Natural killer cell treated with Interleukin-12 subunit alpha and Interleukin-12 subunit beta and Interleukin-15 and Interleukin-18, amount 100 ng/mL, for 72 hours (primary cell): ENCODE results near the gene GRK6. TPM values are rescaled to one million over a fixed set of nuclear protein-coding genes. Genes with fewer than 3 reads are reported as not detected.
A peak's percentile ranks its signal among the peaks of the same experiment; 100 is the strongest.

Experiments used
- ATAC-seq, 2 donors: fragments of 150-1000 bp; cut with Tn5 transposase in 1 of 2; sonication (Bioruptor Pico), chemical (Tn5 transposase) in 1 of 2; 2 replicates each; pipeline ENCODE4 v1.10.0; 2021
- DNase-seq: peaks from one replicate; pipeline ENCODE4 v3.0.0; 2022; ENCODE audit warnings: low spot score
- H3K27ac Mint-ChIP-seq, 2 donors: 1 replicate in 1 of 2; 2 replicates in 1 of 2; pipeline ENCODE4 v1.8.0; 2022; ENCODE audit warnings: mixed read lengths in 2 of 2, mild to moderate bottlenecking in 1 of 2, moderate library complexity in 1 of 2
- H3K27me3 Mint-ChIP-seq, 2 donors: 1 replicate in 1 of 2; 2 replicates in 1 of 2; pipeline ENCODE4 v1.8.0; 2022; ENCODE audit warnings: mixed read lengths in 2 of 2
- H3K36me3 Mint-ChIP-seq: one replicate; pipeline ENCODE4 v1.8.0; 2022; ENCODE audit warnings: mixed read lengths
- H3K4me1 Mint-ChIP-seq, 2 donors: 1 replicate in 1 of 2; 2 replicates in 1 of 2; pipeline ENCODE4 v1.8.0; 2022; ENCODE audit warnings: low read depth in 2 of 2, mixed read lengths in 2 of 2, mild to moderate bottlenecking in 1 of 2
- H3K4me3 Mint-ChIP-seq: one replicate; pipeline ENCODE4 v1.8.0; 2022; ENCODE audit warnings: mixed read lengths
- H3K9me3 Mint-ChIP-seq: 2 replicates; pipeline ENCODE4 v1.8.0; 2022; ENCODE audit warnings: mixed read lengths
- total RNA-seq, 2 donors: library from RNA; stranded (reverse); gene quantifications; one replicate each; pipeline ENCODE4 v1.2.3, GENCODE V29; 2022

Gene GRK6
- total RNA-seq, 2 donors from 2014 or later, result 58.1 to 113 TPM

DNA sequence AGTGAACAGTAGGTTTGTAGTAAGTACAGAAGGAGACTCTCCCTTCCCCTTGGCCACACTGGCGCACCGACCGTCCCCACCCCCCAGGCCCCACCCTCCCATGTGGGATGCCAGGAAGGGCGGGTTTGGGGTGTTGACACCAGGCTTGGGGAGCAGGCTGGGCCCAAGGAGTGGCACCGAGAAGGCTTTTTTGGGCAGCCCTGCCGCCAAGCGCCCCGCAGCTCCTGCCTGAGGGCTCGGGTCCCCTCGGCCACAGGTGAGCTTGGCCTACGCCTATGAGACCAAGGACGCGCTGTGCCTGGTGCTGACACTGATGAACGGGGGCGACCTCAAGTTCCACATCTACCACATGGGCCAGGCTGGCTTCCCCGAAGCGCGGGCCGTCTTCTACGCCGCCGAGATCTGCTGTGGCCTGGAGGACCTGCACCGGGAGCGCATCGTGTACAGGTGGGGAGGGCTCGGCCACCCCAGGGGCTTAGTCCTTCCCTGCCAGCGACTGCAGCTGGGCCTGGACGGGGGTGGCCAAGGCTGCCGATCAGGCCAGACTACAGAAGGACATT is 7.3 kb downstream of the GRK6 start:
- H3K36me3 Mint-ChIP-seq, result peaks cover 5% of the 10 kb centered on the region
- DNase-seq (no peak), ATAC-seq (no peak)
- no peaks in the 10 kb centered on the region for H3K27me3 Mint-ChIP-seq
- no peaks in the 10 kb centered on the region for H3K9me3 Mint-ChIP-seq
- H3K4me1 Mint-ChIP-seq, result peaks cover 35 to 44% of the 10 kb centered on the region in 2 donors
- H3K4me3 Mint-ChIP-seq, result no peak overlapping the region
- peak overlapping the region; percentile 21 to 62 for H3K27ac Mint-ChIP-seq

DNA sequence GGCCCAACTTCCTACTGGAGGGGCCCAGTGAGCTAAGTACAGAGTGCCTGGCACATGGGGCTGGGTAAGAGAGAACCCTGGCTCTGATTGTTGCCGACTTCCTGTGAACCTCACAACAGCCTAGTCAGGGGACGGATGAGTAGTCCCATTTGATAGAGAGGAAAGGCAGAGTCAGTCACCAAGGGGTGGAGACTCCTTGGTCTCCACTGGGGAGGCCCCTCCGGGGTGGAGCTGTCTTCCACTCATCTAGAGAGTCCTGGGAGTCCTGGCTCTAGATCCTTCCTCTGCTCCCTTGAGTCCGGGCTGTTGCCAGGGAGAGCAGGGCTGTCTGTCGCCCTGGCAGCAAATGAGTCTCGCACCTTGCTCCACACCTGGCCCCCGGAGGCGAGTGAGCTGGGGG is 8.0 kb downstream of the GRK6 start:
- no peaks in the 10 kb centered on the region for H3K27me3 Mint-ChIP-seq
- no peak overlapping the region for H3K4me3 Mint-ChIP-seq
- DNase-seq (peak; percentile 74), ATAC-seq (peak; percentile 70 to 82)
- peaks cover 5% of the 10 kb centered on the region for H3K36me3 Mint-ChIP-seq
- H3K27ac Mint-ChIP-seq, result peak overlapping the region; percentile 21 to 62
- no peaks in the 10 kb centered on the region for H3K9me3 Mint-ChIP-seq
- H3K4me1 Mint-ChIP-seq, result peaks cover 28 to 38% of the 10 kb centered on the region in 2 donors

DNA sequence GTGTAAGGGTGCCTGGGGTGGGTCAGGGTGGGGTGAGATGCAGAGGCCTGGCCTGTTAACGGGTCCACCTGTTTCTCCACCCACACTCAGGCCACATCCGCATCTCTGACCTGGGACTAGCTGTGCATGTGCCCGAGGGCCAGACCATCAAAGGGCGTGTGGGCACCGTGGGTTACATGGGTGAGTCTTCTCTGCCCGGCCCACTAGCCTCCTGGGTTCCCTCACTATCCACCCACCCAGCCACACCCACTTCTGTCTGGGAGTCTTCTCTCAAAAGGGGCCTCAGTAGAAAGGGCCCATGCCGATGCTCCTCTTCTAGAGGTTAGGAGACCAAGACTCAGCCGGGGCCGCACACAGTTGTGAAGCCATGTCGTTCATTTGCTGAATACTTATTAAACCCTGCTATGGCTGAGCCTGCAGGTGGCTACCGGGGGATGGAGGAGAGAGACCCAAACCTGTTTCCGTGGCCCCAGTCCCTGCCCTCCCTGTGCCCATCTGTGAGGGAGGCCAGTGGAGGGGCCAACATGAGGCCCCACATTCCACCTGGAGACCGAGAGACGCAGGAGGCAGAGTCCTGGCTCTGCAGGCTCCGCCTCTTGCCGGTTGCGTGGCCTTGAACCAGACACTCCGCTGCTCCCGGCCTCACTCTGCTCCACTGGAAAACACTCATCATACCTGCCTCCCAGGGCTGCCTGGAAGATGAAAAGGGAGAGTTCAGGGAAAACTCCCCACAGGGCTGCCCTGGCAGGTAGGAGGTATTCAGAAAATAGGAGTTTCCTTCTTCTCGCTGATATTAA is 8.7 kb downstream of the GRK6 start:
- no peaks in the 10 kb centered on the region for H3K27me3 Mint-ChIP-seq
- DNase-seq (no peak), ATAC-seq (no peak)
- H3K9me3 Mint-ChIP-seq, result no peaks in the 10 kb centered on the region
- H3K27ac Mint-ChIP-seq, result peak overlapping the region in 1 of 2 donors; percentile 31
- H3K36me3 Mint-ChIP-seq, result peaks cover 5% of the 10 kb centered on the region
- H3K4me1 Mint-ChIP-seq, result peaks cover 21 to 37% of the 10 kb centered on the region in 2 donors
- no peak overlapping the region for H3K4me3 Mint-ChIP-seq

DNA sequence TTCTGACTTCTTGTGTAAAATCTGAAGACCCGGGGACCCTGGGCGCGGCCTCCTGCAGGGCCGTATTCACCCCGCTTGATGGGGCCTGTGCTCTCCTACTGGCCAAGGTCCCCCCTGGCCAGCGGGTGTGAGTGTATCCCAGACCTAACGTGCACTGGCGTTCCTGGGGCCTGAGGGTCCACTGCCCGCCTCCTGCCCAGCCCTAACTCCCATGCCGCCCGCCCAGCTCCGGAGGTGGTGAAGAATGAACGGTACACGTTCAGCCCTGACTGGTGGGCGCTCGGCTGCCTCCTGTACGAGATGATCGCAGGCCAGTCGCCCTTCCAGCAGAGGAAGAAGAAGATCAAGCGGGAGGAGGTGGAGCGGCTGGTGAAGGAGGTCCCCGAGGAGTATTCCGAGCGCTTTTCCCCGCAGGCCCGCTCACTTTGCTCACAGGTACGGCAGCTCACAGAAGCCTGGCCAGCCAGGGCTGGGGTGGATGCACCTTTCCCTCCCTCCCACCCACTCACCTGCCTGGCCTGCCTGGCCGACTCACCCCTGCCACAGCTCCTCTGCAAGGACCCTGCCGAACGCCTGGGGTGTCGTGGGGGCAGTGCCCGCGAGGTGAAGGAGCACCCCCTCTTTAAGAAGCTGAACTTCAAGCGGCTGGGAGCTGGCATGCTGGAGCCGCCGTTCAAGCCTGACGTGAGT is 9.5 kb downstream of the GRK6 start:
- Mint-ChIP-seq H3K4me1 (peaks cover 12 to 29% of the 10 kb centered on the region in 2 donors), H3K4me3 (no peak overlapping the region), H3K36me3 (peaks cover 5% of the 10 kb centered on the region), H3K27ac (peak overlapping the region in 1 of 2 donors; percentile 31), H3K27me3 (no peaks in the 10 kb centered on the region), H3K9me3 (no peaks in the 10 kb centered on the region)
- ATAC-seq (no peak), DNase-seq (no peak)

DNA sequence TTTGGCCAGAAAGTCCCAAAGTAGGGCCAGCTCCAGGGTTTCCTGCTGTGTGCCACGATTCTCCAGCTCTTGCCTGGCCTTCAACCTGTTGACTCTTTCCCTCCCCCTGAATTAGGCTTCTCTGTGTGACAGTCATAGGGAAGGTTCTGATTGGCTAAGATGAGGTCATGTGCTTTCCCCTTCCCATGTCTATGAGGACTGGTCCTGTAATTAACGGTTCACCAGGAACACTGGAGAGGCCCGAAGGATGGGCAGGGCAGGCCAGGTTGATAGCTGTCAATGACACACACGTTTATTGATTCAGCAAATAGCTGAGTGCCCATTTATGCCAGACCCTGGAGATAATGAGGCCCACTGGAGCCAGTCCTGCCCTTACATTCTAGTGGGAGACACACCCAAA is 11.1 kb downstream of the GRK6 start:
- peaks cover 5% of the 10 kb centered on the region for H3K36me3 Mint-ChIP-seq
- peaks cover 0 to 21% of the 10 kb centered on the region in 2 donors for H3K4me1 Mint-ChIP-seq
- no peaks in the 10 kb centered on the region for H3K9me3 Mint-ChIP-seq
- no peak overlapping the region for H3K4me3 Mint-ChIP-seq
- H3K27ac Mint-ChIP-seq, result peak overlapping the region in 1 of 2 donors; percentile 11
- ATAC-seq (no peak), DNase-seq (no peak)
- H3K27me3 Mint-ChIP-seq, result no peaks in the 10 kb centered on the region

DNA sequence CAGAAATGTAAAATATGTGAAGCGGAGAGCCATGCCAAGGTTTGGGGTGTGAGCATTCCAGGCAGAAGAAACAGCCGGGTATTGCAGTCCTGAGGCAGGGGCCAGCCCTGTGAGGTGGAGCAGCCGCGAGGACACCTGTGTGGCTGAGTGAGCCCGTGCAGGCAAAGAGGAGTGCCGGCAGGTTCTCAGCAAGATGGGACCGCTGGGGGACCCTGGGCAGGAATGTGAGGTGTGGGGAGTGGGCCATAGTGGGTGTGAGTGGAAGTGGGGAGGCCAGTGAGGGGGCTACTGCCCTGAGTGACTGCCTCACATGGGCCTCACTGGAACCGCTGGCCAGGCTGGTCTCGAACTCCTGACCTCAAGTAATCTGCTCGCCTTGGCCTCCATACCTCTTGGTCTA is 12.0 kb downstream of the GRK6 start:
- Mint-ChIP-seq H3K27me3 (no peaks in the 10 kb centered on the region), H3K36me3 (peaks cover 5% of the 10 kb centered on the region), H3K4me3 (no peak overlapping the region), H3K4me1 (peaks cover 0 to 18% of the 10 kb centered on the region in 2 donors), H3K27ac (peak overlapping the region in 1 of 2 donors; percentile 11), H3K9me3 (no peaks in the 10 kb centered on the region)
- DNase-seq (no peak), ATAC-seq (no peak)

DNA sequence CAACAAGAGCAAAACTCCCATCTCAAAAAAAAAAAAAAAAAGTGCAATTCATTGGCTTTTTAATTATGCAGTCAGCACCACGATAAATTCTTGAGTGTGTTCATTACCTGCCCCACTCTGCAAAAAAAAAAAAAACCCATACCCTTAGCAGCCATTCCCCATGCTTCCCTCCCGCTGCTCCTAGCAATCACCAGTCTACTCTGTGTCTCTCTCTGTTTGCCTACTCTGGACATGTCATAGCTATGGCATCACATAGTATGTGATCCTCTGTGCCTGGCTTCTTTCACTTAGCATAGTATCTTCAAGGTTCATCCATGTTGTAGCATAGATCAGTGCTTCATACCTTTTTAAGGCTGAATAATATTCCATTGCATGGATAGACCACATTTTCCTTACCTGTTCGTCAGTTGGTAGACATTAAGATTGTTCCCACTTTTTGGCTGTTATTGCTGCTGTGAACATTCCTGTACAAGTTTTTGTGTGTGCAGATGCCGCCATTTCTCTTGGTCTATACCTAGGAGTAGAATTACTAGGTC is 13.1 kb downstream of the GRK6 start:
- no peak for DNase-seq
- Mint-ChIP-seq H3K4me1 (peaks cover 3 to 18% of the 10 kb centered on the region in 2 donors), H3K27ac (peak overlapping the region in 1 of 2 donors; percentile 1), H3K4me3 (no peak overlapping the region), H3K27me3 (no peaks in the 10 kb centered on the region), H3K36me3 (peaks cover 5% of the 10 kb centered on the region), H3K9me3 (no peaks in the 10 kb centered on the region)
- no peak for ATAC-seq

DNA sequence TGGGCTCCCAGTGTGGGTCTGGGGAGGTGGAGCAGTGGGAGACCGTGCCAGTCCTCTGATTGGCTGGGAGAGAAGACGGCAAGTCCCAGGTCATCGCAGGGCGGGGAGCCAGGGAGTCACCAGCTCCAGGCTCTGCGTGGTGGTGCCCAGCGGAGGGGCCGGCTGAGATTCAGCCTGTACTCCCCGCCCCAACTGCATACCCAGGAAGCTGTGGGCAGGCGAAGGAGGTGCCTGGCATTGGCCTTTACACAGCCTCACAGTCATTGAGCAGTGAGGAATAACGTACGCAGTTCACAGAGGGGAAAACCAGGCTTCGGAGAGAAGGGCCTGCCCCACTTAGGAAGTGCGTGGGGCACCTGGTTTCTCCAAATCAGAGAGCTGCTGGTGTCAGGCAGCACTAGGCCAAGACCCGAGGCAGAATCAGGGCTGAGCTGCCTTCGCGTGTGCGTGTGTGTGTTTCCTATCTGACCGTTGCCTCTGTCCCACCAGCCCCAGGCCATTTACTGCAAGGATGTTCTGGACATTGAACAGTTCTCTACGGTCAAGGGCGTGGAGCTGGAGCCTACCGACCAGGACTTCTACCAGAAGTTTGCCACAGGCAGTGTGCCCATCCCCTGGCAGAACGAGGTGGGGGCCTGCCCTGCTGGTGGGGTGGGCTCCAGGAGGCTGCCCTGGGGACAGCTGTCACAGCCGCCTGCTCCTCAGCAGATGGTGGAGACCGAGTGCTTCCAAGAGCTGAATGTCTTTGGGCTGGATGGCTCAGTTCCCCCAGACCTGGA is 13.9 kb downstream of the GRK6 start:
- DNase-seq (no peak), ATAC-seq (peak in 1 of 2 donors; percentile 11)
- H3K27me3 Mint-ChIP-seq, result no peaks in the 10 kb centered on the region
- peaks cover 5% of the 10 kb centered on the region for H3K36me3 Mint-ChIP-seq
- peaks cover 11 to 22% of the 10 kb centered on the region in 2 donors for H3K4me1 Mint-ChIP-seq
- H3K27ac Mint-ChIP-seq, result peak overlapping the region in 1 of 2 donors; percentile 1
- no peaks in the 10 kb centered on the region for H3K9me3 Mint-ChIP-seq
- no peak overlapping the region for H3K4me3 Mint-ChIP-seq

DNA sequence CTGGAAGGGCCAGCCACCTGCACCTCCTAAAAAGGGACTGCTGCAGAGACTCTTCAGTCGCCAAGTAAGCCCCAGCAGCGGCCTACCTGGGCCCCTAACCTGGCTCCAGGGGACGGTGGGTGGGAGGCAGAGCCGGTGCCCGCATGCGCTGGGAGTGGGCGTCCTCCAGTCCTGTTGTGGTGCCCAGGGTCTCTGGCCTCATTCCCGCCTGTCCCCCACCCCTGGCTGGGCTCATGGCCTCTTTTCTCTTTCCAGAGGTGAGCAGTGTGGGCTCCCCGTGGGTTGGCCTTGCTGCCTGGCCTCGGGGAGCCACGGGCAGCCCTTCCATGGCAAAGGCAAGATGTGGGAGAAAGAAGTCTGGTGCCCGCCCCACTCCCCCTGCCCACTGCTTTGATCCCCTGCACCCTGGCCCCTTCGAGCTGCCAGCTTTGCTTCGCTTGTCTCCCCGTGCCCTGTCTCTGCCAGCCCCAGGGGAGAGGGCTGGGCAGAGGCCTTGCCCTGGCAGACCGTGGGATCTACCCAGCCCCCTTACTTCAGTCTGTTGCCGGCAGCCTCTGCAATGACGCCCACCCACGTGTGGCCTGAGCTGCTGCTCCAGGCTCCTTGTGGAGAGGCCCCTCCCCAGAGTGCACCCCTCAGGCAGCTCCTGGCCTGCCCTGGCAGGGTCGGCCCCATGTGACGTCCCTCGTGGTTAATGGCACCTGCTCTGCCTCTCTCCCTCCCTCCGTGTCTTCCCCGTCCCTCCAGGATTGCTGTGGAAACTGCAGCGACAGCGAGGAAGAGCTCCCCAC is 14.7 kb downstream of the GRK6 start:
- H3K27ac Mint-ChIP-seq, result no peak overlapping the region
- no peaks in the 10 kb centered on the region for H3K9me3 Mint-ChIP-seq
- H3K36me3 Mint-ChIP-seq, result peaks cover 5% of the 10 kb centered on the region
- peak in 1 of 2 donors; percentile 9 for ATAC-seq
- no peak overlapping the region for H3K4me3 Mint-ChIP-seq
- DNase-seq, result no peak
- peaks cover 19 to 28% of the 10 kb centered on the region in 2 donors for H3K4me1 Mint-ChIP-seq
- H3K27me3 Mint-ChIP-seq, result no peaks in the 10 kb centered on the region

DNA sequence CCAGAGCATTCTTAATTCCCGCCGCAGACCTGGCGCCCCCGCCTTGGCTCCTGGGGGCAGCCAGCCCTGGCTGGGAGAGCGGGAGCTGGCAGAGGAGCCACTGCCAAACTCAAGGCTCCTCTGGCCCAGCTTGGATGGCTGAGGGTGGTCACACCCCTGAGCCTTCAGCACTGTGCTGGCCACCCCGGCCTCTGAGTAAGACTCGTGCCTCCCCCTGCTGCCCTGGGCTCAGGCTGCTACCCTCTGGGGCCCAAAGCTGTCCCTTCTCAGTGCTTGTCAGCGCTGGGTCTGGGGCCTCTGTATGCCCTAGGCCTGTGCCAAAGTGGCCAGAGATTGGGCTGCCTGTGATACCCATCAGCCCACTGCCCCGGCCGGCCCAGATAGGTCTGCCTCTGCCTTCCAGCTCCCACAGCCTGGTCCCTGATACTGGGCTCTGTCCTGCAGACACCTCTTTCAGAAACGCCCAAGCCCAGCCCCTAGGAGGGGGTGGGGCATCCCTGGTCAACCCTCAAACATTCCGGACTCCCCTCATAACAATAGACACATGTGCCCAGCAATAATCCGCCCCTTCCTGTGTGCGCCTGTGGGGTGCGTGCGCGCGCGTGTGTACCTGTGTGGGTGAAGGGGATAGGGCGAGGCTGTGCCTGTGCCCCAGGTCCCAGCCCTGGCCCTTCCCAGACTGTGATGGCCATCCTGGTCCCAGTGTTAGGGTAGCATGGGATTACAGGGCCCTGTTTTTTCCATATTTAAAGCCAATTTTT is 15.8 kb downstream of the GRK6 start:
- no peak overlapping the region for H3K27ac Mint-ChIP-seq
- H3K4me1 Mint-ChIP-seq, result peaks cover 19 to 25% of the 10 kb centered on the region in 2 donors

DNA sequence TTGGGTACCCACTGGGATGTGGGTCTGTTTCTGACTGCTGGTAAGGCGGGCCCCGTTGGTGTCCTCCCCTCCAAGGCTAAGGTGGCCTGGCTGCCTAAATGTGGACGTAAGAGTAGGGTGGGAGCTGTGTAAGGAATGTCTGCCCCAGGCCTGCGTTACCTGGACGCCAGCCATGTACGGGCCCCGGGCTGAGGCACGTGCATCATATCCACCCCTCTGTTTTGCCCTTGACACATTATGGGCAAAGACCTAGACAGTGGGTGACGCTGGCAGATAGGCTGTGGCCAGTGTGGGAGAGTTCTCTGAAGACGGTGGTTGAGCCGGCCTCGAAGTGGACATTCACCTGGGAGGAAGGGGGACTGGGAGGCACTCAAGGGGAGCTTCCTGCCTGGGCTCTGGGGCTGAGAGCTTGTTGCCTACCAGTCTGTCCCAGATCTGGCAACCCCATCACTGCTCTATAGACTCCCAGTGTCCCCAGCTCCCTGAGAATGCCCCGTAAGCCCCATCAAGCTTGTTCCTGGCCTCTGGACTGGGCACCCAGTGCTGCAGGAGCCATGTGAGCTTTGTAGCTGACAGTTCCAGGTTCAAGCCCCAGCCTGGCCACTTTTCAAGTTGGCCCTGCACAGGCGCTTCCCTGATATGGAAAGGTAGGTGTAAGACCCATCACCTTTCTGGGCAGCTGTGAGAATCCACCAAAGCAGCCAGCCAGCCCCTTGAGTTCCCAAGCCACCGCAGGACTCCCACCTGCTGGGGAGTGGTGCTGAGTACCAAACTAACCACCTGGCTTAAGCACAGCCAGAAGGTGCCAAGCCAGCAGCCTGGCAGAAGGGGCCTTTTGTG is 16.9 kb downstream of the GRK6 start:
- Mint-ChIP-seq H3K9me3 (no peaks in the 10 kb centered on the region), H3K4me1 (peaks cover 26 to 32% of the 10 kb centered on the region in 2 donors), H3K4me3 (no peak overlapping the region), H3K27ac (no peak overlapping the region), H3K27me3 (no peaks in the 10 kb centered on the region), H3K36me3 (no peaks in the 10 kb centered on the region)
- ATAC-seq (no peak), DNase-seq (no peak)

More for the DNA sequence above, 15.8 kb downstream of the GRK6 start:
- H3K27me3 Mint-ChIP-seq, result no peaks in the 10 kb centered on the region
- DNase-seq (no peak), ATAC-seq (no peak)
- H3K4me3 Mint-ChIP-seq, result no peak overlapping the region
- no peaks in the 10 kb centered on the region for H3K36me3 Mint-ChIP-seq
- H3K9me3 Mint-ChIP-seq, result no peaks in the 10 kb centered on the region
